IPS-NIHi7 (cell line): ENCODE data around the gene HMGA1.
"Not testable (repeated sequence)": the region's sequence is repeated elsewhere in the genome, so short reads cannot be mapped to it uniquely, and the experiment has no call there.

Experiments used
- DNase-seq: peaks from one replicate; pipeline ENCODE4 v3.0.0; 2012; ENCODE audit warnings: mixed read lengths; ENCODE audit errors: extremely low spot score

The HMGA1 gene

GRCh38 chr6:34260576-34261267, 24.0 kb downstream of the HMGA1 start:
- DNase-seq = no peak

- DNase-seq = not testable (repeated sequence)
Measured at GRCh38 chr6:34263484-34263883, 26.8 kb downstream of the HMGA1 start.

GRCh38 chr6:34267746-34268145, 31.1 kb downstream of the HMGA1 start:
- no peak for DNase-seq

- not testable (repeated sequence) for DNase-seq
Measured at GRCh38 chr6:34269132-34269531, 32.5 kb downstream of the HMGA1 start.

- not testable (repeated sequence) for DNase-seq
Measured at GRCh38 chr6:34269658-34270341, 33.1 kb downstream of the HMGA1 start.

GRCh38 chr6:34272013-34272926, 35.6 kb downstream of the HMGA1 start:
- DNase-seq = peak; percentile 71

GRCh38 chr6:34273242-34273805, 36.7 kb downstream of the HMGA1 start:
- DNase-seq = peak; percentile 38

- no peak for DNase-seq
Measured at GRCh38 chr6:34274129-34274528, 37.5 kb downstream of the HMGA1 start.

GRCh38 chr6:34275128-34275804, 38.6 kb downstream of the HMGA1 start:
- no peak for DNase-seq

GRCh38 chr6:34276191-34276590, 39.5 kb downstream of the HMGA1 start:
- no peak for DNase-seq

GRCh38 chr6:34276881-34277762, 40.4 kb downstream of the HMGA1 start:
- no peak for DNase-seq

GRCh38 chr6:34277763-34278112, 41.1 kb downstream of the HMGA1 start:
- DNase-seq = no peak

- DNase-seq = no peak
Measured at GRCh38 chr6:34278833-34279232, 42.2 kb downstream of the HMGA1 start.

GRCh38 chr6:34280216-34280615, 43.5 kb downstream of the HMGA1 start:
- no peak for DNase-seq

- DNase-seq = no peak
Measured at GRCh38 chr6:34281702-34282334, 45.1 kb downstream of the HMGA1 start.

- no peak for DNase-seq
Measured at GRCh38 chr6:34284563-34285447, 48.1 kb downstream of the HMGA1 start.

GRCh38 chr6:34285448-34286164, 48.9 kb downstream of the HMGA1 start:
- DNase-seq = no peak

- no peak for DNase-seq
Measured at GRCh38 chr6:34288581-34288980, 51.9 kb downstream of the HMGA1 start.
